Thoracic aorta (tissue), 2 donors: Measurements from ENCODE around the gene THOC1. TPM values are rescaled to one million over a fixed set of nuclear protein-coding genes. Genes with fewer than 3 reads are reported as not detected.

ENCODE experiments used
- ATAC-seq: fragments of 150-250 bp; one replicate; pipeline ENCODE4 v1.8.0; 2017; ENCODE audit warnings: low read depth; ENCODE audit not compliant: insufficient number of reproducible peaks, low FRiP score
- DNase-seq: peaks from one replicate; pipeline ENCODE4 v3.0.0-alpha.2; 2020; ENCODE audit warnings: low spot score
- H3K27ac ChIP-seq, 2 donors: fragments of 200-600 bp; sonication (generic); 1 replicate in 1 of 2; 2 replicates in 1 of 2; pipeline ENCODE4 v1.5.1; 2016; ENCODE audit warnings: mild to moderate bottlenecking in 2 of 2, moderate library complexity in 2 of 2
- H3K27me3 ChIP-seq: fragments of 200-600 bp; sonication (generic); replicated peaks from 2 replicates; pipeline ENCODE4 v1.6.0; 2016; ENCODE audit warnings: mild to moderate bottlenecking; ENCODE audit not compliant: insufficient read depth
- H3K36me3 ChIP-seq: fragments of 200-600 bp; sonication (generic); one replicate; pipeline ENCODE4 v1.5.1; 2016
- H3K4me1 ChIP-seq, 2 donors: fragments of 200-600 bp; sonication (generic); 1 replicate in 1 of 2; 2 replicates in 1 of 2; pipeline versions ENCODE4 v1.5.1 to v1.6.0; 2016; ENCODE audit warnings: low read depth in 2 of 2, mild to moderate bottlenecking in 1 of 2; ENCODE audit not compliant: control insufficient read depth in 1 of 2
- H3K4me3 ChIP-seq: fragments of 200-600 bp; sonication (generic); 2 replicates; pipeline ENCODE4 v1.5.1; 2016; ENCODE audit warnings: mild to moderate bottlenecking
- H3K9me3 ChIP-seq: fragments of 200-600 bp; sonication (generic); 2 replicates; pipeline ENCODE4 v1.5.1; 2016
- CTCF ChIP-seq: fragments of 200-600 bp; sonication (generic); IDR thresholded peaks from one replicate; pipeline ENCODE4 v1.5.1; 2019; ENCODE audit warnings: antibody characterized with exemption
- total RNA-seq, 2 donors: library from RNA; depleted of rRNA; stranded (reverse); fragments of >200 nt; gene quantifications; one replicate each; pipeline versions ENCODE4 v1.1.0 to v1.2.3, GENCODE V29; 2016

THOC1 gene
- total RNA-seq, 2 donors from 2014 or later, result 57.4 to 126 TPM

GRCh38 chr18:274313-274712, 6.5 kb upstream of the THOC1 start:
- H3K36me3 ChIP-seq, result no peaks in the 10 kb centered on the region
- DNase-seq (no peak), ATAC-seq (no peak)
- peaks cover 4% of the 10 kb centered on the region for H3K9me3 ChIP-seq
- no peak overlapping the region for H3K4me3 ChIP-seq
- no peak overlapping the region for H3K27ac ChIP-seq
- peaks cover 0 to 6% of the 10 kb centered on the region in 2 donors for H3K4me1 ChIP-seq
- no peak for TF ChIP-seq CTCF
- no peaks in the 10 kb centered on the region for H3K27me3 ChIP-seq

- H3K4me3 ChIP-seq, result no peak overlapping the region
- no peaks in the 10 kb centered on the region for H3K27me3 ChIP-seq
- no peak for TF ChIP-seq CTCF
- H3K36me3 ChIP-seq, result no peaks in the 10 kb centered on the region
- no peak overlapping the region for H3K27ac ChIP-seq
- peaks cover 1% of the 10 kb centered on the region for H3K9me3 ChIP-seq
- H3K4me1 ChIP-seq, result peaks cover 0 to 14% of the 10 kb centered on the region in 2 donors
- DNase-seq (no peak), ATAC-seq (no peak)
These were observed 5.7 kb upstream of the THOC1 start for GRCh38 chr18:273525-273924.

- Histone ChIP-seq H3K36me3 (no peaks in the 10 kb centered on the region), H3K9me3 (no peaks in the 10 kb centered on the region), H3K4me3 (no peak overlapping the region), H3K4me1 (peaks cover 0 to 15% of the 10 kb centered on the region in 2 donors), H3K27me3 (no peaks in the 10 kb centered on the region), H3K27ac (no peak overlapping the region)
- ATAC-seq (no peak), DNase-seq (no peak)
- TF ChIP-seq CTCF, result no peak
These were observed 4.8 kb upstream of the THOC1 start for GRCh38 chr18:272650-273049.

GRCh38 chr18:269480-270095, 1.7 kb upstream of the THOC1 start:
- Histone ChIP-seq H3K9me3 (no peaks in the 10 kb centered on the region), H3K4me1 (peaks cover 0 to 26% of the 10 kb centered on the region in 2 donors), H3K27ac (no peak overlapping the region), H3K4me3 (no peak overlapping the region), H3K36me3 (peaks cover 3% of the 10 kb centered on the region), H3K27me3 (no peaks in the 10 kb centered on the region)
- DNase-seq (no peak), ATAC-seq (no peak)
- no peak for TF ChIP-seq CTCF

- no peak for ATAC-seq
These were observed 513 bp downstream of the THOC1 start for GRCh38 chr18:267380-267687.

More at GRCh38 chr18:267380-267687, 513 bp downstream of the THOC1 start:
- Histone ChIP-seq H3K36me3 (peaks cover 15% of the 10 kb centered on the region), H3K27me3 (no peaks in the 10 kb centered on the region), H3K4me1 (peaks cover 0 to 26% of the 10 kb centered on the region in 2 donors), H3K9me3 (no peaks in the 10 kb centered on the region), H3K27ac (peak overlapping the region; percentile 90 to 94), H3K4me3 (peak overlapping the region; percentile 97)
- DNase-seq, result no peak
- TF ChIP-seq CTCF, result no peak
